Uterus (tissue), 2 donors: ENCODE results near the gene CUL5.

ENCODE experiments used
- POLR2A ChIP-seq, 2 donors: fragments of 450-650 bp; IDR thresholded peaks; one replicate each; pipeline ENCODE4 v1.6.1; 2016; ENCODE audit warnings: antibody characterized with exemption in 2 of 2, mild to moderate bottlenecking in 1 of 2, moderate library complexity in 1 of 2
- TF ChIP-seq, protein P1 (sequence below), 4 experiments: fragments of 200-600 bp in 2 of 4; fragments of 450-650 bp in 2 of 4; sonication (generic) in 2 of 4; IDR thresholded peaks; one replicate each; pipeline ENCODE4 v1.5.1; 2016 to 2019; ENCODE audit warnings: antibody characterized with exemption in 4 of 4, mild to moderate bottlenecking in 2 of 4, moderate library complexity in 1 of 4

GRCh38 chr11:108122166-108122628, 113.5 kb downstream of the CUL5 start:
- TF ChIP-seq, protein P1, sequence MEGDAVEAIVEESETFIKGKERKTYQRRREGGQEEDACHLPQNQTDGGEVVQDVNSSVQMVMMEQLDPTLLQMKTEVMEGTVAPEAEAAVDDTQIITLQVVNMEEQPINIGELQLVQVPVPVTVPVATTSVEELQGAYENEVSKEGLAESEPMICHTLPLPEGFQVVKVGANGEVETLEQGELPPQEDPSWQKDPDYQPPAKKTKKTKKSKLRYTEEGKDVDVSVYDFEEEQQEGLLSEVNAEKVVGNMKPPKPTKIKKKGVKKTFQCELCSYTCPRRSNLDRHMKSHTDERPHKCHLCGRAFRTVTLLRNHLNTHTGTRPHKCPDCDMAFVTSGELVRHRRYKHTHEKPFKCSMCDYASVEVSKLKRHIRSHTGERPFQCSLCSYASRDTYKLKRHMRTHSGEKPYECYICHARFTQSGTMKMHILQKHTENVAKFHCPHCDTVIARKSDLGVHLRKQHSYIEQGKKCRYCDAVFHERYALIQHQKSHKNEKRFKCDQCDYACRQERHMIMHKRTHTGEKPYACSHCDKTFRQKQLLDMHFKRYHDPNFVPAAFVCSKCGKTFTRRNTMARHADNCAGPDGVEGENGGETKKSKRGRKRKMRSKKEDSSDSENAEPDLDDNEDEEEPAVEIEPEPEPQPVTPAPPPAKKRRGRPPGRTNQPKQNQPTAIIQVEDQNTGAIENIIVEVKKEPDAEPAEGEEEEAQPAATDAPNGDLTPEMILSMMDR (IDR thresholded peaks at IDR 0.05) = no peak
- no peak for TF ChIP-seq POLR2A (IDR thresholded peaks at IDR 0.05)
